ENCODE data around the gene RAE1.
"Not testable (repeated sequence)": the region's sequence is repeated elsewhere in the genome, so short reads cannot be mapped to it uniquely, and the experiment has no call there.

Gene RAE1

GRCh38 chr20:57342829-57343228, 8.2 kb upstream of the RAE1 start:
- no CpG with 5 or more reads among the region's 2 CpGs for WGBS (ENCODE audit: extremely low coverage, insufficient coverage, low lambda C conversion rate)
- H3K27ac ChIP-seq (ENCODE audit: low read depth, low read length), result no peak overlapping the region

GRCh38 chr20:57346477-57346876, 4.6 kb upstream of the RAE1 start:
- WGBS (ENCODE audit: extremely low coverage, insufficient coverage, low lambda C conversion rate), result no CpG with 5 or more reads among the region's 4 CpGs
- no peak overlapping the region for H3K4ac ChIP-seq (ENCODE audit: low read depth, low read length)
- H4K5ac ChIP-seq (ENCODE audit: low read length), result no peak overlapping the region
- no peak overlapping the region for H3K56ac ChIP-seq (ENCODE audit: low read length)
- H3K23ac ChIP-seq (ENCODE audit: low read length), result no peak overlapping the region
- H3K4me1 ChIP-seq (ENCODE audit: control insufficient read depth, low read depth, low read length), result no peaks in the 10 kb centered on the region
- H3K79me1 ChIP-seq (ENCODE audit: low read length), result peaks cover 1% of the 10 kb centered on the region
- H3K18ac ChIP-seq (ENCODE audit: low read length), result no peak overlapping the region
- H3K9ac ChIP-seq (ENCODE audit: low read length), result no peak overlapping the region
- peak; percentile 78 for DNase-seq
- no peak overlapping the region for H2BK5ac ChIP-seq (ENCODE audit: low read length)
- peaks cover 4% of the 10 kb centered on the region for H3K79me2 ChIP-seq (ENCODE audit: control insufficient read depth, insufficient read depth, low read length)
- no peaks in the 10 kb centered on the region for H3K27me3 ChIP-seq (ENCODE audit: insufficient read depth, low read length, poor library complexity)
- H4K8ac ChIP-seq (ENCODE audit: low read depth, low read length), result no peak overlapping the region
- H3K27ac ChIP-seq (ENCODE audit: low read depth, low read length), result no peak overlapping the region
- no peaks in the 10 kb centered on the region for H3K36me3 ChIP-seq (ENCODE audit: control insufficient read depth, insufficient read depth, low read length)
- H3K4me3 ChIP-seq (ENCODE audit: low read length), result no peak overlapping the region
- H3K4me2 ChIP-seq (ENCODE audit: low read length), result no peak overlapping the region
- H2BK15ac ChIP-seq (replicated peaks; ENCODE audit: low read depth), result no peak overlapping the region
- H2BK120ac ChIP-seq (ENCODE audit: low read depth, low read length), result no peak overlapping the region
- no peak overlapping the region for H2AK5ac ChIP-seq (ENCODE audit: low read length)

More at GRCh38 chr20:57342829-57343228, 8.2 kb upstream of the RAE1 start:
- H3K4me2 ChIP-seq (ENCODE audit: low read length), result no peak overlapping the region
- H4K8ac ChIP-seq (ENCODE audit: low read depth, low read length), result no peak overlapping the region
- DNase-seq, result no peak
- no peaks in the 10 kb centered on the region for H3K27me3 ChIP-seq (ENCODE audit: insufficient read depth, low read length, poor library complexity)
- no peak overlapping the region for H3K4me3 ChIP-seq (ENCODE audit: low read length)
- no peak overlapping the region for H3K18ac ChIP-seq (ENCODE audit: low read length)
- H3K79me2 ChIP-seq (ENCODE audit: control insufficient read depth, insufficient read depth, low read length), result no peaks in the 10 kb centered on the region
- H3K56ac ChIP-seq (ENCODE audit: low read length), result no peak overlapping the region
- no peaks in the 10 kb centered on the region for H3K4me1 ChIP-seq (ENCODE audit: control insufficient read depth, low read depth, low read length)
- H3K79me1 ChIP-seq (ENCODE audit: low read length), result no peaks in the 10 kb centered on the region
- no peak overlapping the region for H3K23ac ChIP-seq (ENCODE audit: low read length)
- H3K36me3 ChIP-seq (ENCODE audit: control insufficient read depth, insufficient read depth, low read length), result no peaks in the 10 kb centered on the region
- no peak overlapping the region for H2BK5ac ChIP-seq (ENCODE audit: low read length)
- H3K9ac ChIP-seq (ENCODE audit: low read length), result no peak overlapping the region
- no peak overlapping the region for H2BK15ac ChIP-seq (replicated peaks; ENCODE audit: low read depth)
- H2BK120ac ChIP-seq (ENCODE audit: low read depth, low read length), result no peak overlapping the region
- H3K4ac ChIP-seq (ENCODE audit: low read depth, low read length), result no peak overlapping the region
- H2AK5ac ChIP-seq (ENCODE audit: low read length), result no peak overlapping the region
- H4K5ac ChIP-seq (ENCODE audit: low read length), result no peak overlapping the region

GRCh38 chr20:57347393-57347792, 3.7 kb upstream of the RAE1 start:
- Histone ChIP-seq H3K79me1 (ENCODE audit: low read length) (peaks cover 7% of the 10 kb centered on the region), H2BK5ac (ENCODE audit: low read length) (no peak overlapping the region), H3K18ac (ENCODE audit: low read length) (no peak overlapping the region), H3K36me3 (ENCODE audit: control insufficient read depth, insufficient read depth, low read length) (no peaks in the 10 kb centered on the region), H2BK15ac (replicated peaks; ENCODE audit: low read depth) (no peak overlapping the region), H3K4ac (ENCODE audit: low read depth, low read length) (no peak overlapping the region), H3K23ac (ENCODE audit: low read length) (no peak overlapping the region), H4K5ac (ENCODE audit: low read length) (no peak overlapping the region), H3K9ac (ENCODE audit: low read length) (no peak overlapping the region), H3K4me3 (ENCODE audit: low read length) (no peak overlapping the region), H3K27me3 (ENCODE audit: insufficient read depth, low read length, poor library complexity) (no peaks in the 10 kb centered on the region), H3K4me1 (ENCODE audit: control insufficient read depth, low read depth, low read length) (peaks cover 4% of the 10 kb centered on the region), H2AK5ac (ENCODE audit: low read length) (no peak overlapping the region), H3K27ac (ENCODE audit: low read depth, low read length) (no peak overlapping the region), H3K79me2 (ENCODE audit: control insufficient read depth, insufficient read depth, low read length) (peaks cover 13% of the 10 kb centered on the region), H3K4me2 (ENCODE audit: low read length) (no peak overlapping the region), H3K56ac (ENCODE audit: low read length) (no peak overlapping the region), H2BK120ac (ENCODE audit: low read depth, low read length) (no peak overlapping the region), H4K8ac (ENCODE audit: low read depth, low read length) (no peak overlapping the region)
- no CpG with 5 or more reads among the region's 4 CpGs for WGBS (ENCODE audit: extremely low coverage, insufficient coverage, low lambda C conversion rate)
- no peak for DNase-seq

GRCh38 chr20:57348200-57348921, 2.7 kb upstream of the RAE1 start:
- H2BK5ac ChIP-seq (ENCODE audit: low read length); H4K8ac ChIP-seq (ENCODE audit: low read depth, low read length); H4K5ac ChIP-seq (ENCODE audit: low read length); H3K27ac ChIP-seq (ENCODE audit: low read depth, low read length); H3K9ac ChIP-seq (ENCODE audit: low read length); H3K4me3 ChIP-seq (ENCODE audit: low read length); H3K4ac ChIP-seq (ENCODE audit: low read depth, low read length); H3K18ac ChIP-seq (ENCODE audit: low read length); H2BK15ac ChIP-seq (replicated peaks; ENCODE audit: low read depth); H3K23ac ChIP-seq (ENCODE audit: low read length); DNase-seq; H3K56ac ChIP-seq (ENCODE audit: low read length); H2AK5ac ChIP-seq (ENCODE audit: low read length); H3K4me2 ChIP-seq (ENCODE audit: low read length); H3K36me3 ChIP-seq (ENCODE audit: control insufficient read depth, insufficient read depth, low read length); H3K4me1 ChIP-seq (ENCODE audit: control insufficient read depth, low read depth, low read length); H2BK120ac ChIP-seq (ENCODE audit: low read depth, low read length); H3K27me3 ChIP-seq (ENCODE audit: insufficient read depth, low read length, poor library complexity): not testable (repeated sequence)
- H3K79me1 ChIP-seq (ENCODE audit: low read length), result peaks cover 13% of the 10 kb centered on the region
- no CpG with 5 or more reads among the region's 47 CpGs for WGBS (ENCODE audit: extremely low coverage, insufficient coverage, low lambda C conversion rate)
- peaks cover 23% of the 10 kb centered on the region for H3K79me2 ChIP-seq (ENCODE audit: control insufficient read depth, insufficient read depth, low read length)

GRCh38 chr20:57348922-57349574, 2.0 kb upstream of the RAE1 start:
- H3K9ac ChIP-seq (ENCODE audit: low read length); DNase-seq; H2BK15ac ChIP-seq (replicated peaks; ENCODE audit: low read depth); H4K5ac ChIP-seq (ENCODE audit: low read length); H2BK5ac ChIP-seq (ENCODE audit: low read length); H3K4me2 ChIP-seq (ENCODE audit: low read length); H2AK5ac ChIP-seq (ENCODE audit: low read length); H4K8ac ChIP-seq (ENCODE audit: low read depth, low read length); H3K23ac ChIP-seq (ENCODE audit: low read length); H3K4ac ChIP-seq (ENCODE audit: low read depth, low read length); H2BK120ac ChIP-seq (ENCODE audit: low read depth, low read length); H3K4me3 ChIP-seq (ENCODE audit: low read length); H3K36me3 ChIP-seq (ENCODE audit: control insufficient read depth, insufficient read depth, low read length); H3K27me3 ChIP-seq (ENCODE audit: insufficient read depth, low read length, poor library complexity); H3K27ac ChIP-seq (ENCODE audit: low read depth, low read length); H3K56ac ChIP-seq (ENCODE audit: low read length); H3K4me1 ChIP-seq (ENCODE audit: control insufficient read depth, low read depth, low read length); H3K18ac ChIP-seq (ENCODE audit: low read length): not testable (repeated sequence)
- Histone ChIP-seq H3K79me1 (ENCODE audit: low read length) (peaks cover 15% of the 10 kb centered on the region), H3K79me2 (ENCODE audit: control insufficient read depth, insufficient read depth, low read length) (peaks cover 26% of the 10 kb centered on the region)
- WGBS (ENCODE audit: extremely low coverage, insufficient coverage, low lambda C conversion rate), result no CpG with 5 or more reads among the region's 21 CpGs
